ENCODE data around the gene MYOG. TPM values are rescaled to one million over a fixed set of nuclear protein-coding genes. Genes with fewer than 3 reads are reported as not detected.
A peak's percentile ranks its signal among the peaks of the same experiment; 100 is the strongest.

Gene MYOG
- total and polyA plus RNA-seq, 7 donors, result 9.7 to 451 (median 160) TPM

GRCh38 chr1:203037509-203038190 is 48.2 kb downstream of the MYOG start:
- DNase-seq (no peak), ATAC-seq (peak; percentile 21 to 41 (median 28))
- H3K4me3 ChIP-seq, result peak overlapping the region; percentile 54
- H3K27ac ChIP-seq, result peak overlapping the region; percentile 97
- H3K9me3 ChIP-seq, result no peaks in the 10 kb centered on the region
- WGBS, 3 donors, result 22 to 55% (median 25%) methylated on average over 10 of the region's 10 CpGs
- no peaks in the 10 kb centered on the region for H3K27me3 ChIP-seq (ENCODE audit: insufficient read depth in 3 of 3, low read length in 2 of 3)
- peaks cover 85% of the 10 kb centered on the region for H3K4me1 ChIP-seq
- no peak for TF ChIP-seq CTCF (IDR thresholded peaks at IDR 0.05)
- peaks cover 0 to 3% of the 10 kb centered on the region in 2 donors for H3K36me3 ChIP-seq (ENCODE audit: insufficient read depth in 1 of 2, low read depth in 1 of 2)
- intact Hi-C loops (cut with DNase I), result loop anchor here in 1 of 2 donors (2.0 to 5.0 kb wide), 3 partner anchors 89 to 231 kb away; partner anchors contain the start of gene ADORA1

DNA sequence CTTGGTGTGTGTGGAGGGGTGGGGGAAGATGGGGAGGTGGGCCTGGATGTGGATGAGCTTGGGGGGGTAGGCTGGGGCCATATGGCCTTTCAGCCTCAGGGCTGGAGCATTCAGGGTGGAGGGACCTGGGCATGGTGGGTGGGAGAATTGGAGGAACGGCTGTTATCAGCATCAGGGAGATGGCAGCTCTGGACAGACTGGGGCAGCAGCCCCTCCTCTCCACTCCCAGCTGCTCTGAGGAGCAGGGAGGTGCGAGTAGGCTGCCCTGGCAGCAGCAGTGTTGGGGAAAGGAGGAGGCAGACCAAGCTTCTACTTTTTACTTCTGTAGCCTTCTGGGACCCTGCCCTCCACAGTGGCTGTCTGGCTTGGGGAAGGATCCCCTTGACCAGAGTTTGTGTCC is 49.3 kb downstream of the MYOG start:
- 26 to 49% (median 27%) methylated on average over 2 of the region's 2 CpGs for WGBS, 3 donors
- no peaks in the 10 kb centered on the region for H3K27me3 ChIP-seq (ENCODE audit: insufficient read depth in 3 of 3, low read length in 2 of 3)
- DNase-seq (no peak), ATAC-seq (no peak)
- peak overlapping the region; percentile 54 for H3K4me3 ChIP-seq
- no peak for TF ChIP-seq CTCF (IDR thresholded peaks at IDR 0.05)
- intact Hi-C loops (cut with DNase I), result loop anchor here in 1 of 2 donors (5.0 kb wide), 1 partner anchor 166 kb away; no protein-coding TSS in a partner anchor
- peak overlapping the region; percentile 97 for H3K27ac ChIP-seq
- H3K36me3 ChIP-seq (ENCODE audit: insufficient read depth in 1 of 2, low read depth in 1 of 2), result peaks cover 0 to 4% of the 10 kb centered on the region in 2 donors
- H3K4me1 ChIP-seq, result peaks cover 76% of the 10 kb centered on the region
- no peaks in the 10 kb centered on the region for H3K9me3 ChIP-seq

DNA sequence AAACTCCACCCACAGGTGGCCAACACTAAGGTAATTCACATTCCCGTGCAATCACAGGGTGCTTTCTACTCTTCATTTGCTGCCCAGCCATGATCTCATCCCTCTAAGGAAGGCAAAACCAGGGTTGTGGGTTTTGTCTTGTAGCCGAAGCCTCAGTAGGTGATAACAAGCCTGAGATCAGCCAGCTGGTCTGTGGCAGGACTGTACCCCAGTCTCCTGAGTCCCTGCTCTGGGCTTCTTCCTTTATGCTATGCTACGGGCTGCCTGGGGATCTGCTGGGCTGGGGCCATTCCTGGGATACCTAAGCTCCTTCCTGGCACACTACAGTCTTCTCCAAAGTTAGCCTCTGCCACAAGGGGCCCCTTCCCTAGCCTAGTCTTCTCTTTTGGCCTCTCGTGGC is 49.7 kb downstream of the MYOG start:
- no peak for ATAC-seq
- Histone ChIP-seq H3K9me3 (no peaks in the 10 kb centered on the region), H3K4me3 (peak overlapping the region; percentile 54), H3K27ac (peak overlapping the region; percentile 97), H3K36me3 (ENCODE audit: insufficient read depth in 1 of 2, low read depth in 1 of 2) (peaks cover 0 to 8% of the 10 kb centered on the region in 2 donors), H3K4me1 (peaks cover 76% of the 10 kb centered on the region), H3K27me3 (ENCODE audit: insufficient read depth in 3 of 3, low read length in 2 of 3) (no peaks in the 10 kb centered on the region)
- intact Hi-C loops (cut with DNase I), result loop anchor here in 1 of 2 donors (5.0 kb wide), 1 partner anchor 166 kb away; no protein-coding TSS in a partner anchor
- WGBS, 3 donors, result 28 to 55% (median 29%) methylated on average over 4 of the region's 4 CpGs
- no peak for TF ChIP-seq CTCF (IDR thresholded peaks at IDR 0.05)
- DNase-seq, result no peak

GRCh38 chr1:203035111-203036000 is 50.5 kb downstream of the MYOG start:
- peaks cover 72% of the 10 kb centered on the region for H3K4me1 ChIP-seq
- peak; percentile 59 to 87 for DNase-seq

More at GRCh38 chr1:203035111-203036000, 50.5 kb downstream of the MYOG start:
- Histone ChIP-seq H3K27ac (peak overlapping the region; percentile 97), H3K9me3 (no peaks in the 10 kb centered on the region), H3K4me3 (peak overlapping the region; percentile 54), H3K36me3 (ENCODE audit: insufficient read depth in 1 of 2, low read depth in 1 of 2) (peaks cover 0 to 13% of the 10 kb centered on the region in 2 donors), H3K27me3 (ENCODE audit: insufficient read depth in 3 of 3, low read length in 2 of 3) (no peaks in the 10 kb centered on the region)
- WGBS, 3 donors, result 50 to 58% (median 53%) methylated on average over 15 of the region's 15 CpGs
- intact Hi-C loops (cut with DNase I), result loop anchor here in 1 of 2 donors (5.0 kb wide), 1 partner anchor 167 kb away; no protein-coding TSS in a partner anchor
- ATAC-seq, result peak; percentile 41 to 69 (median 58)
- no peak for TF ChIP-seq CTCF (IDR thresholded peaks at IDR 0.05)
